BJ (cell line): ENCODE measurements around the gene IGFLR1. TPM values are rescaled to one million over a fixed set of nuclear protein-coding genes. Genes with fewer than 3 reads are reported as not detected.
"Not testable (repeated sequence)": the region's sequence is repeated elsewhere in the genome, so short reads cannot be mapped to it uniquely, and the experiment has no call there.

Experiments used
- CTCF ChIA-PET: fragments of 350-600 bp; formaldehyde crosslinking; extraction: SDS; loops from one replicate; lab custom pipeline; 2021; ENCODE audit warnings: antibody characterized with exemption, inconsistent platforms; lab: Yijun Ruan, JAX
- POLR2A ChIA-PET: fragments of 300-600 bp; sonication (Branson Sonifier 250); formaldehyde crosslinking; extraction: SDS; loops from one replicate; lab custom pipeline; 2021; ENCODE audit warnings: antibody characterized with exemption; lab: Charles Lee
- DNase-seq: peaks from one replicate; pipeline ENCODE4 v3.0.0-alpha.2; 2011; ENCODE audit warnings: low read depth
- H3K27me3 ChIP-seq: 2 replicates; pipeline ENCODE4 v1.6.0; 2011; ENCODE audit warnings: low read length; ENCODE audit not compliant: control insufficient read depth, insufficient read depth
- H3K36me3 ChIP-seq: 2 replicates; pipeline ENCODE4 v1.5.1; 2011; ENCODE audit warnings: low read length; ENCODE audit not compliant: control insufficient read depth, insufficient read depth
- H3K4me3 ChIP-seq: 2 replicates; pipeline ENCODE4 v1.5.1; 2011; ENCODE audit warnings: low read depth, mild to moderate bottlenecking, control low read depth, low read length
- polyA plus RNA-seq: library from polyadenylated mRNA; depleted of rRNA; stranded (reverse); fragments of >200 nt; gene quantifications from 2 replicates; pipeline ENCODE4 v1.2.3, GENCODE V29; 2011
- TF ChIP-seq, protein P1 (sequence below): IDR thresholded peaks from 2 replicates; pipeline ENCODE4 v1.5.1; 2011; ENCODE audit warnings: low read depth, mild to moderate bottlenecking, control low read depth, inconsistent platforms, low read length, moderate library complexity; ENCODE audit not compliant: insufficient read depth

Gene IGFLR1
- polyA plus RNA-seq, 1 experiment, result 1.9 TPM

DNA sequence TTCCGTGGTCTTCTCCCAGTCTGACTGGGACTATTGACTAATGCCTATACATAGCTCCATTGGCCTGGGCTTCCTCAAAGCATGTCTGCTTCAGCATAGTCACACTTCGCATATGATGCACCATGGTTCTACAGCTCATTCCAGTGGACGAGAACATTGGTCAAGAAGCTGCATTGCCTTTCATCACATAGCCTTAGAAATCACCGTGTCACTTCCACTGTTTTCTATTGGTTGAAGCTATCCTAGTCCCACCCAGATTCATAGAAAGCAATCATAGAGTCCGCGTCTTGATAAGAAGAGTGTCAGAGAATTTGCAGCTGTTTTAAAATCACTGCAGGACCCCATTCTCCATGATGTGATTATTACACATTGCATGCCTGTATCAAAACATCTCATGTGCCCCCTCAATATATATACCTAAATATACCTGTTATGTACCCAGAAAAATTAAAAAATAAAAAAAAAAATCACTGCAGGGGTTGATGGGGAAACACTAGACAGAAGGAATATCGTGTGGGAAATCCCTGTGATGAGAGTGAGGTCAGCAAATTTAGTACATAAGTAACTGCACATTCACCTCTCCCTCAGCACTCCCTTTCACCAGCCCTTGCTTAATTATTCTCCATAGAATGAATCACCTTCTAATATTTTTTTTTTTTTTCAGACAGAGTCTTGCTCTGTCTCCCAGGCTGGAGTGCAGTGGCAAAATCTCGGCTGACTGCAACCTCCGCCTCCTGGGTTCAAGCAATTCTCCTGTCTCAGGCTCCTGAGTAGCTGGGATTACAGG, 31.0 kb upstream of the IGFLR1 start:
- DNase-seq, result no peak
- ChIA-PET CTCF (interaction anchor here (0.9 kb wide), 1 partner anchor 42 kb away, joined by 3 read pairs; no protein-coding TSS in a partner anchor), POLR2A (no interaction called here)
- Histone ChIP-seq H3K4me3 (no peak overlapping the region), H3K36me3 (peaks cover 2% of the 10 kb centered on the region; the same call in 1 of the 2 replicates), H3K27me3 (no peaks in the 10 kb centered on the region)
- TF ChIP-seq, protein P1, sequence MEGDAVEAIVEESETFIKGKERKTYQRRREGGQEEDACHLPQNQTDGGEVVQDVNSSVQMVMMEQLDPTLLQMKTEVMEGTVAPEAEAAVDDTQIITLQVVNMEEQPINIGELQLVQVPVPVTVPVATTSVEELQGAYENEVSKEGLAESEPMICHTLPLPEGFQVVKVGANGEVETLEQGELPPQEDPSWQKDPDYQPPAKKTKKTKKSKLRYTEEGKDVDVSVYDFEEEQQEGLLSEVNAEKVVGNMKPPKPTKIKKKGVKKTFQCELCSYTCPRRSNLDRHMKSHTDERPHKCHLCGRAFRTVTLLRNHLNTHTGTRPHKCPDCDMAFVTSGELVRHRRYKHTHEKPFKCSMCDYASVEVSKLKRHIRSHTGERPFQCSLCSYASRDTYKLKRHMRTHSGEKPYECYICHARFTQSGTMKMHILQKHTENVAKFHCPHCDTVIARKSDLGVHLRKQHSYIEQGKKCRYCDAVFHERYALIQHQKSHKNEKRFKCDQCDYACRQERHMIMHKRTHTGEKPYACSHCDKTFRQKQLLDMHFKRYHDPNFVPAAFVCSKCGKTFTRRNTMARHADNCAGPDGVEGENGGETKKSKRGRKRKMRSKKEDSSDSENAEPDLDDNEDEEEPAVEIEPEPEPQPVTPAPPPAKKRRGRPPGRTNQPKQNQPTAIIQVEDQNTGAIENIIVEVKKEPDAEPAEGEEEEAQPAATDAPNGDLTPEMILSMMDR, result no peak

DNA sequence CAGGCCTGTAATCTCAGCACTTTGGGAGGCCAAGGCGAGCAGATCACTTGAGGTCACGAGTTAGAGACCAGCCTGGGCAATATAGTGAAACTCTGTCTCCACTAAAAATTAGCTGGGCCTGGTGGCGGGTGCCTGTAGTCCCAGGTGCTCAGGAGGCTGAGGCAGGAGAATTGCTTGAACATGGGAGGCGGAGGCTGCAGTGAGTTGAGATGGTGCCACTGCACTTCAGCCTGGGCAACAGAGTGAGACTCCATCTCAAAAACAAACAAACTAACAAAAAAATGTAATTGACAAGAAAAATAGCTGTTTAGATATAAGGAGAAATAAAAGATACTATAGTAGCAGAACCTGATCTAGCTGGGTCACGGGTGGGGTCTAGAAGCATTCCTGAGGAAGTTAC, 30.1 kb upstream of the IGFLR1 start:
- H3K36me3 ChIP-seq, H3K27me3 ChIP-seq, H3K4me3 ChIP-seq, DNase-seq, CTCF ChIA-PET, POLR2A ChIA-PET: not testable (repeated sequence)

DNA sequence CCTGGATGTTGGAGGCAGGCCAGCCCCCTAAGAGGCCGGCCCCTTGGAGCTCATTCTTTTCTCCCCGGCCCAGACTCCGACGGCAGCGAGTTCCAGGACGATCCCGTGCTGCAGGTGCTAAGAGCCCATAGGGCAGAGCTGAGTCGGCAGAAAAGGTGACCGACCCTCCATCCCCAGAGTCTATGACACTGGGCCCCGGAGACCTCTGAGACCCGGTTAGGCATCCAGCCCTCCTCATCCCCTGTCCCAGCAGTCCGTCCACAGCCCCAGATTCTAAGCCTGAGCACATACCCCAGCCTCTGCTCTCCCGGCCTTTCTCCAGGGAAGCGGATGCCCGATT, 25.8 kb upstream of the IGFLR1 start:
- no peak for DNase-seq
- Histone ChIP-seq H3K4me3 (no peak overlapping the region), H3K36me3 (peaks cover 12% of the 10 kb centered on the region), H3K27me3 (no peaks in the 10 kb centered on the region)
- ChIA-PET POLR2A (no interaction called here), CTCF (no interaction called here)
- TF ChIP-seq, protein P1, result no peak

GRCh38 chr19:35767288-35768081, 25.2 kb upstream of the IGFLR1 start:
- ChIA-PET CTCF (interaction anchor here (0.6 kb wide), 1 partner anchor 680 kb away, joined by 3 read pairs; no protein-coding TSS in a partner anchor), POLR2A (no interaction called here)
- H3K36me3 ChIP-seq, result peaks cover 12% of the 10 kb centered on the region
- H3K4me3 ChIP-seq, result no peak overlapping the region
- DNase-seq, result no peak
- TF ChIP-seq, protein P1, result no peak
- H3K27me3 ChIP-seq, result no peaks in the 10 kb centered on the region

DNA sequence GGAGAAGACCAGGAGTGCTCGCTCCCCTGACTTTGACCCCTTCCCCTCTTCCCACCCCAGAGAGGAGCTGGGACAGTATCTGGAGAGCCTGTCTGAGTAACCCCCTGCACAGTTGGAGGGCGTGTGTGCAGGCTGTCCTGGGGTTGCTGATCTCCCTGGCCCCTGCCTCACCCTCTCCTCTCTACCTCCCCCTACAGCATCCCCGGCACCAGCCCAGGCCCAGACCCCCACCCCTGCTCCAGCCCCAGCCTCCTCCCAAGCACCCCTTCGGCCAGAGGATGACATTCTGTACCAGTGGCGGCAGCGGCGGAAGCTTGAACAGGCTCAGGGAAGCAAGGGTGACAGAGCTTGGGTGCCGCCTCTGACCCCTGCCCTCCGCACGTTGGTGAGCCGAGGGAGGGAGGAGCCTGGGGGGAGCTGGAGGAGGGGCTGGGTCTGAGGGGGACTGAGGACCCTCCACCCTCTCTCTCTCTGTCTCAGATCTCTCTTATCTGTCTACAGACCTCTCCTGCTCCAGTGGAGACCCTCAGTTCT, 24.4 kb upstream of the IGFLR1 start:
- DNase-seq, result no peak
- no peaks in the 10 kb centered on the region for H3K27me3 ChIP-seq
- no peak overlapping the region for H3K4me3 ChIP-seq
- peaks cover 15% of the 10 kb centered on the region for H3K36me3 ChIP-seq
- ChIA-PET POLR2A (no interaction called here), CTCF (interaction anchor here (0.6 kb wide), 1 partner anchor 679 kb away, joined by 3 read pairs; no protein-coding TSS in a partner anchor)
- TF ChIP-seq, protein P1, result no peak
